Naive thymus-derived CD8-positive, alpha-beta T cell (primary cell): ENCODE results near the gene SCP2. TPM values are rescaled to one million over a fixed set of nuclear protein-coding genes. Genes with fewer than 3 reads are reported as not detected.
"Not testable (repeated sequence)": the region's sequence is repeated elsewhere in the genome, so short reads cannot be mapped to it uniquely, and the experiment has no call there.

ENCODE experiments used
- ATAC-seq, 2 donors: fragments of 150-1000 bp; cut with Tn5 transposase in 1 of 2; sonication (Bioruptor Pico), chemical (Tn5 transposase) in 1 of 2; 1 replicate in 1 of 2; 2 replicates in 1 of 2; pipeline ENCODE4 v1.10.0; 2021; ENCODE audit warnings: mild to moderate bottlenecking in 2 of 2, moderate library complexity in 2 of 2
- POLR2A ChIA-PET: fragments of 350-600 bp; sonication (Branson Sonifier 250); formaldehyde crosslinking; loops from one replicate; lab custom pipeline; 2021; ENCODE audit warnings: antibody characterized with exemption; lab: Charles Lee
- DNase-seq, 10 donors: peaks; one replicate each; pipeline versions ENCODE4 v3.0.0 to v3.0.0-alpha.2; 2020 to 2022
- H3K27ac Mint-ChIP-seq, 10 donors: one replicate each; pipeline ENCODE4 v1.8.0; 2020 to 2022; ENCODE audit warnings: mild to moderate bottlenecking in 10 of 10, mixed read lengths in 10 of 10, moderate library complexity in 4 of 10, inconsistent platforms in 1 of 10
- H3K27me3 Mint-ChIP-seq, 5 donors: one replicate each; pipeline ENCODE4 v1.8.0; 2021 to 2022; ENCODE audit warnings: mixed read lengths in 5 of 5
- H3K36me3 Mint-ChIP-seq, 3 donors: one replicate each; pipeline ENCODE4 v1.8.0; 2020 to 2022; ENCODE audit warnings: mixed read lengths in 3 of 3, mild to moderate bottlenecking in 2 of 3, inconsistent platforms in 1 of 3
- H3K4me1 Mint-ChIP-seq, 4 donors: one replicate each; pipeline ENCODE4 v1.8.0; 2021 to 2022; ENCODE audit warnings: mixed read lengths in 4 of 4
- H3K4me3 Mint-ChIP-seq, 10 donors: one replicate each; pipeline ENCODE4 v1.8.0; 2020 to 2022; ENCODE audit warnings: mild to moderate bottlenecking in 10 of 10, mixed read lengths in 10 of 10, moderate library complexity in 6 of 10, inconsistent platforms in 1 of 10
- H3K9me3 Mint-ChIP-seq, 9 donors: one replicate each; pipeline ENCODE4 v1.8.0; 2020 to 2022; ENCODE audit warnings: mixed read lengths in 9 of 9, mild to moderate bottlenecking in 3 of 9, inconsistent platforms in 1 of 9, moderate library complexity in 1 of 9
- polyA plus RNA-seq, 3 donors: library from polyadenylated mRNA; unstranded; fragments of 300-500 nt; fragmentation: Illumina TruSeq; gene quantifications; one replicate each; pipeline ENCODE4 v1.2.3, GENCODE V29; 2021
- total RNA-seq, 8 experiments: library from RNA in 2 of 8; stranded (reverse) in 2 of 8; gene quantifications; one replicate each; pipeline ENCODE4 v1.2.3 and lab custom pipeline; 2021 to 2026

The SCP2 gene
- total and polyA plus RNA-seq, 5 experiments from 2014 or later: 44.9 to 167 (median 117) TPM

- Mint-ChIP-seq H3K4me1 (peaks cover 0 to 2% (median under 1%) of the 10 kb centered on the region in 4 donors), H3K27me3 (no peaks in the 10 kb centered on the region), H3K36me3 (peaks cover 5 to 45% (median 17%) of the 10 kb centered on the region in 3 donors), H3K4me3 (no peak overlapping the region), H3K27ac (no peak overlapping the region), H3K9me3 (peaks cover 0 to 4% (median 0%) of the 10 kb centered on the region in 9 donors)
- no peak for ATAC-seq
- DNase-seq: no peak
- POLR2A ChIA-PET: no interaction called here
These were observed 17.5 kb downstream of the SCP2 start for GRCh38 chr1:52944566-52944965.

- Mint-ChIP-seq H3K36me3 (peaks cover 6 to 48% (median 16%) of the 10 kb centered on the region in 3 donors), H3K4me1 (peaks cover 0 to 2% (median 0%) of the 10 kb centered on the region in 4 donors), H3K4me3 (no peak overlapping the region), H3K27ac (peak overlapping the region in 2 of 10 donors; percentile 1 to 15), H3K9me3 (peaks cover 0 to 5% (median 0%) of the 10 kb centered on the region in 9 donors), H3K27me3 (no peaks in the 10 kb centered on the region)
- POLR2A ChIA-PET: no interaction called here
- DNase-seq (no peak), ATAC-seq (no peak)
These were observed 20.4 kb downstream of the SCP2 start for GRCh38 chr1:52947490-52947889.

- H3K27me3 Mint-ChIP-seq, ATAC-seq, POLR2A ChIA-PET, H3K4me3 Mint-ChIP-seq, H3K27ac Mint-ChIP-seq, H3K4me1 Mint-ChIP-seq, DNase-seq, H3K9me3 Mint-ChIP-seq: not testable (repeated sequence)
- peaks cover 6 to 38% (median 16%) of the 10 kb centered on the region in 3 donors for H3K36me3 Mint-ChIP-seq
These were observed 22.5 kb downstream of the SCP2 start for GRCh38 chr1:52949602-52950001.

GRCh38 chr1:52952112-52952511 lies 25.0 kb downstream of the SCP2 start:
- POLR2A ChIA-PET: no interaction called here
- DNase-seq (no peak), ATAC-seq (no peak)
- Mint-ChIP-seq H3K27ac (no peak overlapping the region), H3K36me3 (peaks cover 6 to 51% (median 18%) of the 10 kb centered on the region in 3 donors), H3K4me3 (no peak overlapping the region), H3K27me3 (no peaks in the 10 kb centered on the region), H3K4me1 (peaks cover 0 to 6% (median 2%) of the 10 kb centered on the region in 4 donors), H3K9me3 (peaks cover 0 to 5% (median 0%) of the 10 kb centered on the region in 9 donors)

- no peaks in the 10 kb centered on the region for H3K9me3 Mint-ChIP-seq
- POLR2A ChIA-PET: no interaction called here
- peaks cover 0 to 55% (median 9%) of the 10 kb centered on the region in 3 donors for H3K36me3 Mint-ChIP-seq
- no peak overlapping the region for H3K4me3 Mint-ChIP-seq
- ATAC-seq: no peak
- peaks cover 0 to 6% (median 1%) of the 10 kb centered on the region in 4 donors for H3K4me1 Mint-ChIP-seq
- DNase-seq: no peak
- H3K27me3 Mint-ChIP-seq: no peaks in the 10 kb centered on the region
- peak overlapping the region in 2 of 10 donors; percentile 11 to 26 for H3K27ac Mint-ChIP-seq
These were observed 28.3 kb downstream of the SCP2 start for GRCh38 chr1:52955129-52955970.

- H3K4me1 Mint-ChIP-seq: no peaks in the 10 kb centered on the region
These were observed 36.0 kb downstream of the SCP2 start for GRCh38 chr1:52963101-52963500.

GRCh38 chr1:52967666-52968065 lies 40.6 kb downstream of the SCP2 start:
- peaks cover 0 to 37% (median 7%) of the 10 kb centered on the region in 3 donors for H3K36me3 Mint-ChIP-seq
- H3K9me3 Mint-ChIP-seq: no peaks in the 10 kb centered on the region
- peaks cover 0 to 3% (median 0%) of the 10 kb centered on the region in 4 donors for H3K4me1 Mint-ChIP-seq
- ATAC-seq (no peak), DNase-seq (no peak)
- no peak overlapping the region for H3K4me3 Mint-ChIP-seq
- H3K27ac Mint-ChIP-seq: no peak overlapping the region
- H3K27me3 Mint-ChIP-seq: peaks cover 0 to 1% (median 0%) of the 10 kb centered on the region in 5 donors
- POLR2A ChIA-PET: no interaction called here

More at GRCh38 chr1:52963101-52963500, 36.0 kb downstream of the SCP2 start:
- DNase-seq (no peak), ATAC-seq (no peak)
- no peaks in the 10 kb centered on the region for H3K9me3 Mint-ChIP-seq
- no peak overlapping the region for H3K27ac Mint-ChIP-seq
- H3K4me3 Mint-ChIP-seq: no peak overlapping the region
- POLR2A ChIA-PET: no interaction called here
- no peaks in the 10 kb centered on the region for H3K27me3 Mint-ChIP-seq
- H3K36me3 Mint-ChIP-seq: peaks cover 0 to 57% (median 20%) of the 10 kb centered on the region in 3 donors

- POLR2A ChIA-PET, DNase-seq, ATAC-seq, H3K4me3 Mint-ChIP-seq, H3K9me3 Mint-ChIP-seq, H3K27me3 Mint-ChIP-seq, H3K4me1 Mint-ChIP-seq: not testable (repeated sequence)
- peaks cover 0 to 35% (median 3%) of the 10 kb centered on the region in 3 donors for H3K36me3 Mint-ChIP-seq
- peak overlapping the region in 1 of 10 donors; percentile 0 for H3K27ac Mint-ChIP-seq
These were observed 42.2 kb downstream of the SCP2 start for GRCh38 chr1:52969234-52969633.

GRCh38 chr1:52970149-52970548 lies 43.1 kb downstream of the SCP2 start:
- DNase-seq (peak in 2 of 10 donors; percentile 17 to 18), ATAC-seq (peak in 1 of 2 donors; percentile 32)

GRCh38 chr1:52973841-52974240 lies 46.8 kb downstream of the SCP2 start:
- ATAC-seq (no peak), DNase-seq (no peak)
- peaks cover 0 to 6% (median 4%) of the 10 kb centered on the region in 4 donors for H3K4me1 Mint-ChIP-seq
- peaks cover 0 to 49% (median 15%) of the 10 kb centered on the region in 3 donors for H3K36me3 Mint-ChIP-seq
- no peaks in the 10 kb centered on the region for H3K9me3 Mint-ChIP-seq
- POLR2A ChIA-PET: no interaction called here
- no peak overlapping the region for H3K4me3 Mint-ChIP-seq
- no peak overlapping the region for H3K27ac Mint-ChIP-seq
- H3K27me3 Mint-ChIP-seq: peaks cover 0 to 1% (median 0%) of the 10 kb centered on the region in 5 donors

More at GRCh38 chr1:52970149-52970548, 43.1 kb downstream of the SCP2 start:
- H3K4me3 Mint-ChIP-seq: no peak overlapping the region
- H3K4me1 Mint-ChIP-seq: peaks cover 0 to 3% (median 0%) of the 10 kb centered on the region in 4 donors
- POLR2A ChIA-PET: no interaction called here
- peaks cover 0 to 33% (median 3%) of the 10 kb centered on the region in 3 donors for H3K36me3 Mint-ChIP-seq
- H3K9me3 Mint-ChIP-seq: no peaks in the 10 kb centered on the region
- no peak overlapping the region for H3K27ac Mint-ChIP-seq
- peaks cover 0 to 1% (median 0%) of the 10 kb centered on the region in 5 donors for H3K27me3 Mint-ChIP-seq

- no peak for DNase-seq
- no peaks in the 10 kb centered on the region for H3K9me3 Mint-ChIP-seq
- peaks cover 0 to 1% (median 0%) of the 10 kb centered on the region in 5 donors for H3K27me3 Mint-ChIP-seq
- no peak for ATAC-seq
- H3K4me1 Mint-ChIP-seq: peaks cover 0 to 6% (median 3%) of the 10 kb centered on the region in 4 donors
- POLR2A ChIA-PET: no interaction called here
- no peak overlapping the region for H3K4me3 Mint-ChIP-seq
- peak overlapping the region in 2 of 10 donors; percentile 60 to 65 for H3K27ac Mint-ChIP-seq
- H3K36me3 Mint-ChIP-seq: peaks cover 0 to 71% (median 30%) of the 10 kb centered on the region in 3 donors
These were observed 49.3 kb downstream of the SCP2 start for GRCh38 chr1:52976183-52977035.

- POLR2A ChIA-PET: no interaction called here
- DNase-seq: no peak
- ATAC-seq: no peak
- no peaks in the 10 kb centered on the region for H3K27me3 Mint-ChIP-seq
- H3K9me3 Mint-ChIP-seq: peaks cover 2 to 8% (median 3%) of the 10 kb centered on the region in 9 donors
- peaks cover 0 to 6% (median 3%) of the 10 kb centered on the region in 4 donors for H3K4me1 Mint-ChIP-seq
- H3K36me3 Mint-ChIP-seq: peaks cover 8 to 80% (median 43%) of the 10 kb centered on the region in 3 donors
- H3K4me3 Mint-ChIP-seq: no peak overlapping the region
- H3K27ac Mint-ChIP-seq: peak overlapping the region in 1 of 10 donors; percentile 84
These were observed 51.0 kb downstream of the SCP2 start for GRCh38 chr1:52978045-52978444.
